Measurements from ENCODE around the gene MAEL. TPM values are rescaled to one million over a fixed set of nuclear protein-coding genes. Genes with fewer than 3 reads are reported as not detected.

The MAEL gene
- polyA plus RNA-seq, 1 of the 3 experiments (the other 2 are of a cell fraction), result not detected

DNA sequence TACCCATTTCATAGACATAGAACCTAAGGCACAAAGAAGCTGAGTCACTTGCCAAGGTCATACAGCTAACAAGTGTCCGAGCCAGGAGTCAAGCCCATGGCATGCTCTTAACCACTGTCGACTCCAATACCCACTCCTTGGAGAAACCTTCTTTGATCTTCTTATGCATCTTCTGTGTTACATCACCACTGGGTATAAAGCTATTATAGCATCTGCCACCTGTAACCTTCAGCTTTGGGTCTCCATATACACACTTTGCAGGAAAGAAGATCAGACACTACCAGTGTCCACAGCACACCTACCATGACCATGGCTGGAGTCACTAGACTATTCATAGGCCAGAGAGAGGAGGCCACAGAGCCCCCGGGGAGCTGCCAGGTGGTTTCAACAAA, 72.0 kb downstream of the MAEL start (continued):
- TF ChIP-seq, protein P1, sequence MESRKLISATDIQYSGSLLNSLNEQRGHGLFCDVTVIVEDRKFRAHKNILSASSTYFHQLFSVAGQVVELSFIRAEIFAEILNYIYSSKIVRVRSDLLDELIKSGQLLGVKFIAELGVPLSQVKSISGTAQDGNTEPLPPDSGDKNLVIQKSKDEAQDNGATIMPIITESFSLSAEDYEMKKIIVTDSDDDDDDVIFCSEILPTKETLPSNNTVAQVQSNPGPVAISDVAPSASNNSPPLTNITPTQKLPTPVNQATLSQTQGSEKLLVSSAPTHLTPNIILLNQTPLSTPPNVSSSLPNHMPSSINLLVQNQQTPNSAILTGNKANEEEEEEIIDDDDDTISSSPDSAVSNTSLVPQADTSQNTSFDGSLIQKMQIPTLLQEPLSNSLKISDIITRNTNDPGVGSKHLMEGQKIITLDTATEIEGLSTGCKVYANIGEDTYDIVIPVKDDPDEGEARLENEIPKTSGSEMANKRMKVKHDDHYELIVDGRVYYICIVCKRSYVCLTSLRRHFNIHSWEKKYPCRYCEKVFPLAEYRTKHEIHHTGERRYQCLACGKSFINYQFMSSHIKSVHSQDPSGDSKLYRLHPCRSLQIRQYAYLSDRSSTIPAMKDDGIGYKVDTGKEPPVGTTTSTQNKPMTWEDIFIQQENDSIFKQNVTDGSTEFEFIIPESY (IDR thresholded peaks at IDR 0.05; ENCODE audit: borderline replicate concordance, low read depth), result no peak
- TF ChIP-seq MXI1 (IDR thresholded peaks at IDR 0.05; ENCODE audit: low read depth, low read length) (no peak), EP300 (IDR thresholded peaks at IDR 0.05; ENCODE audit: borderline replicate concordance in 1 of 2, low read depth in 1 of 2, low read length in 1 of 2) (no peak), POLR2AphosphoS5 (IDR thresholded peaks at IDR 0.05; ENCODE audit: low read depth, low read length) (no peak), TEAD4 (IDR thresholded peaks at IDR 0.05; ENCODE audit: borderline replicate concordance, insufficient read depth) (no peak), MEF2A (IDR thresholded peaks at IDR 0.05; ENCODE audit: borderline replicate concordance, low read depth) (no peak)

DNA sequence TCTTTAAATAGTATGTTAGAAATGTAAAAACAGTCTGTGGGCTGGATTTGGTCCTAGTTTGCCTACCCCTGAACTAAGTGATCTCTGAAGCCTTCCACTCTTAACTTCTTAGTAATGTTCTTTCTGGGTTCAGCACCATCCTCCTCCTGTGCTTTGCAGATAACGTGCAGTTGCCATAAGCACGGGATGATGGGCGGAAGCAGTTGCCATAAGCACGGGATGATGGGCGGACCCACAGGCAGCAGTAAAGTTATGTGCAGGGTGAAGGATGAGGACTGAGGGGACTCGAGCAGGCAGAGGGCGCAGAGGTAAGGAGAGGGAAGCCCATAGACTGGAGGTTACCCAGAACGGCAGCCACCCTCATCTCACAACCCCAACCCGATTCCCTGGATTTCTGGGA, 75.5 kb downstream of the MAEL start:
- H3K9me3 ChIP-seq, result no peaks in the 10 kb centered on the region
- ChIA-PET POLR2A (no interaction called here), CTCF (interaction anchor here (0.8 to 19.2 kb wide), 7 partner anchors 9 to 475 kb away, joined by 3 to 769 read pairs (median 32); partner anchors contain the start of gene POU2F1)
- no peak for TF ChIP-seq JUND (IDR thresholded peaks at IDR 0.05)
- TF ChIP-seq, protein P2, sequence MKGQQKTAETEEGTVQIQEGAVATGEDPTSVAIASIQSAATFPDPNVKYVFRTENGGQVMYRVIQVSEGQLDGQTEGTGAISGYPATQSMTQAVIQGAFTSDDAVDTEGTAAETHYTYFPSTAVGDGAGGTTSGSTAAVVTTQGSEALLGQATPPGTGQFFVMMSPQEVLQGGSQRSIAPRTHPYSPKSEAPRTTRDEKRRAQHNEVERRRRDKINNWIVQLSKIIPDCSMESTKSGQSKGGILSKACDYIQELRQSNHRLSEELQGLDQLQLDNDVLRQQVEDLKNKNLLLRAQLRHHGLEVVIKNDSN (IDR thresholded peaks at IDR 0.05; ENCODE audit: borderline replicate concordance, low read depth), result no peak
- TF ChIP-seq, protein P3, sequence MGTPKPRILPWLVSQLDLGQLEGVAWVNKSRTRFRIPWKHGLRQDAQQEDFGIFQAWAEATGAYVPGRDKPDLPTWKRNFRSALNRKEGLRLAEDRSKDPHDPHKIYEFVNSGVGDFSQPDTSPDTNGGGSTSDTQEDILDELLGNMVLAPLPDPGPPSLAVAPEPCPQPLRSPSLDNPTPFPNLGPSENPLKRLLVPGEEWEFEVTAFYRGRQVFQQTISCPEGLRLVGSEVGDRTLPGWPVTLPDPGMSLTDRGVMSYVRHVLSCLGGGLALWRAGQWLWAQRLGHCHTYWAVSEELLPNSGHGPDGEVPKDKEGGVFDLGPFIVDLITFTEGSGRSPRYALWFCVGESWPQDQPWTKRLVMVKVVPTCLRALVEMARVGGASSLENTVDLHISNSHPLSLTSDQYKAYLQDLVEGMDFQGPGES (IDR thresholded peaks at IDR 0.05; ENCODE audit: low read depth, low read length), result no peak
- TF ChIP-seq, protein P1 (IDR thresholded peaks at IDR 0.05; ENCODE audit: borderline replicate concordance, low read depth), result no peak
- TF ChIP-seq POLR2AphosphoS5 (IDR thresholded peaks at IDR 0.05; ENCODE audit: low read depth, low read length), result no peak
- TF ChIP-seq, protein P4, sequence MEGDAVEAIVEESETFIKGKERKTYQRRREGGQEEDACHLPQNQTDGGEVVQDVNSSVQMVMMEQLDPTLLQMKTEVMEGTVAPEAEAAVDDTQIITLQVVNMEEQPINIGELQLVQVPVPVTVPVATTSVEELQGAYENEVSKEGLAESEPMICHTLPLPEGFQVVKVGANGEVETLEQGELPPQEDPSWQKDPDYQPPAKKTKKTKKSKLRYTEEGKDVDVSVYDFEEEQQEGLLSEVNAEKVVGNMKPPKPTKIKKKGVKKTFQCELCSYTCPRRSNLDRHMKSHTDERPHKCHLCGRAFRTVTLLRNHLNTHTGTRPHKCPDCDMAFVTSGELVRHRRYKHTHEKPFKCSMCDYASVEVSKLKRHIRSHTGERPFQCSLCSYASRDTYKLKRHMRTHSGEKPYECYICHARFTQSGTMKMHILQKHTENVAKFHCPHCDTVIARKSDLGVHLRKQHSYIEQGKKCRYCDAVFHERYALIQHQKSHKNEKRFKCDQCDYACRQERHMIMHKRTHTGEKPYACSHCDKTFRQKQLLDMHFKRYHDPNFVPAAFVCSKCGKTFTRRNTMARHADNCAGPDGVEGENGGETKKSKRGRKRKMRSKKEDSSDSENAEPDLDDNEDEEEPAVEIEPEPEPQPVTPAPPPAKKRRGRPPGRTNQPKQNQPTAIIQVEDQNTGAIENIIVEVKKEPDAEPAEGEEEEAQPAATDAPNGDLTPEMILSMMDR (IDR thresholded peaks at IDR 0.05), result no peak
- TF ChIP-seq FOSL2 (IDR thresholded peaks at IDR 0.05; ENCODE audit: borderline replicate concordance, low read depth), result no peak
- TF ChIP-seq, protein P5, sequence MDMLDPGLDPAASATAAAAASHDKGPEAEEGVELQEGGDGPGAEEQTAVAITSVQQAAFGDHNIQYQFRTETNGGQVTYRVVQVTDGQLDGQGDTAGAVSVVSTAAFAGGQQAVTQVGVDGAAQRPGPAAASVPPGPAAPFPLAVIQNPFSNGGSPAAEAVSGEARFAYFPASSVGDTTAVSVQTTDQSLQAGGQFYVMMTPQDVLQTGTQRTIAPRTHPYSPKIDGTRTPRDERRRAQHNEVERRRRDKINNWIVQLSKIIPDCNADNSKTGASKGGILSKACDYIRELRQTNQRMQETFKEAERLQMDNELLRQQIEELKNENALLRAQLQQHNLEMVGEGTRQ (IDR thresholded peaks at IDR 0.05; ENCODE audit: borderline replicate concordance, low read depth, low read length), result no peak
- no peaks in the 10 kb centered on the region for H3K79me2 ChIP-seq (ENCODE audit: insufficient read depth)
- WGBS (ENCODE audit: low lambda C conversion rate), result 38% methylated on average over 8 of the region's 9 CpGs
- H3K9ac ChIP-seq, result no peak overlapping the region
- no peaks in the 10 kb centered on the region; a peak in 2 of 4 replicates for H3K4me1 ChIP-seq (ENCODE audit: control insufficient read depth in 1 of 2, insufficient read depth in 2 of 2, low read depth in 1 of 2, low read length in 1 of 2)
- H3K27ac ChIP-seq (ENCODE audit: low read depth in 2 of 2, low read length in 1 of 2), result no peak overlapping the region
- H4K20me1 ChIP-seq (ENCODE audit: insufficient read depth), result no peaks in the 10 kb centered on the region
- no peak overlapping the region for H3K4me3 ChIP-seq (ENCODE audit: low read depth in 2 of 2, low read length in 1 of 2)
- no peak for DNase-seq
- no peaks in the 10 kb centered on the region for H3F3A ChIP-seq (replicated peaks; ENCODE audit: insufficient read depth)
- H3K27me3 ChIP-seq (ENCODE audit: insufficient read depth), result no peaks in the 10 kb centered on the region; the same call in 1 of the 2 replicates
- H3K9me2 ChIP-seq, result no peaks in the 10 kb centered on the region
- H3K4me2 ChIP-seq, result no peak overlapping the region
- H2AFZ ChIP-seq (ENCODE audit: low read depth), result no peak overlapping the region
- H3K36me3 ChIP-seq (replicated peaks in 1 of 2; ENCODE audit: control insufficient read depth in 1 of 2, insufficient read depth in 2 of 2, low read length in 1 of 2), result no peaks in the 10 kb centered on the region

All from SK-N-SH (cell line).